ENCODE results near the gene CRELD1. TPM values are rescaled to one million over a fixed set of nuclear protein-coding genes. Genes with fewer than 3 reads are reported as not detected.
"Not testable (repeated sequence)": the region's sequence is repeated elsewhere in the genome, so short reads cannot be mapped to it uniquely, and the experiment has no call there.

CRELD1 gene
- total RNA-seq, 1 donor from 2014 or later, result 92.6 TPM

DNA sequence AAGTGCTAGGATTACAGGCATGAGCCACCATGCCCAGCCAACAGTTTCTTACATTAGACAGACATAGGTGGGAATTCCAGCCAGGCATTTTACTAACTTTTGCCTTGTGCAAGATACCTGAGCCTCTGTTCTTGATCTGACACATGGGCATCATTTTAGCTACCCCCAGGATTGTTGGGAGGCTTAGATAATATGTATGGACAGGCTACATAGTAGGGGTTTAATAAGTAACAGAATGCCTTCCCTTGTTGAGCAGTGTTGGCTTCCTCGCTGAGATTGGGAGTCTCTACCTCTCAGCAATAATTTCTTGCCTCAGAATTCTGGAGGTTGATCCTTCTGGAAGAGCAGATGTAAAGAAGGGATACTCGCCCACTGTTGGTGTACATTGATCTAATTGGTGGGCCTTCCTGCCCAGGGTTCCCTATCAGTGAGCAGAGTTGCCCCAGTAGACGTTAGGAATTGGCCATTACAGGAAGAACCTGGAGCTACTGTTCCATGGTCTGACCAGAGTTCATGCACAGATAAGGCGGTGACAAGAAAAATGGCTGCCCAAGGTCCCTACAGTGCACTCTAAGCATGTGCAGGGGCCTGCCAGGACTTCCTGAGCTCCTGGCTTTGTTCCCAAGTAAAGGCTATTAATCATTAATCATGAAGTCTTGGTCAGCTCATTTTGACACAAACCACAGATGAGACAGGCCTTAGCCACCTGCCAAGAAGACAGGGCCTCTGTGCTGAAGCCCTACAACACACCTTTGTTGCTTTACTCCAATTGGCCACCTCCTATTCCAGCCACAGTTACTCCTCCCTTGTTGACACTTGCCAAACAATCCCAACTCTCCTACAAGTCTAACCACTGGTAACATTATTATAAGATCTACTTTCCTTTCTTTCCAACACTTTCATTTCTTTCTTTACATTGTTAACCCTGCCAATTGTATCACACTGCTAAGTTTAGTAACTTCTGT lies 35.9 kb upstream of the CRELD1 start:
- peaks cover 2% of the 10 kb centered on the region for H3K9me3 Mint-ChIP-seq (ENCODE audit: unreplicated experiment)
- TF ChIP-seq, protein P1, sequence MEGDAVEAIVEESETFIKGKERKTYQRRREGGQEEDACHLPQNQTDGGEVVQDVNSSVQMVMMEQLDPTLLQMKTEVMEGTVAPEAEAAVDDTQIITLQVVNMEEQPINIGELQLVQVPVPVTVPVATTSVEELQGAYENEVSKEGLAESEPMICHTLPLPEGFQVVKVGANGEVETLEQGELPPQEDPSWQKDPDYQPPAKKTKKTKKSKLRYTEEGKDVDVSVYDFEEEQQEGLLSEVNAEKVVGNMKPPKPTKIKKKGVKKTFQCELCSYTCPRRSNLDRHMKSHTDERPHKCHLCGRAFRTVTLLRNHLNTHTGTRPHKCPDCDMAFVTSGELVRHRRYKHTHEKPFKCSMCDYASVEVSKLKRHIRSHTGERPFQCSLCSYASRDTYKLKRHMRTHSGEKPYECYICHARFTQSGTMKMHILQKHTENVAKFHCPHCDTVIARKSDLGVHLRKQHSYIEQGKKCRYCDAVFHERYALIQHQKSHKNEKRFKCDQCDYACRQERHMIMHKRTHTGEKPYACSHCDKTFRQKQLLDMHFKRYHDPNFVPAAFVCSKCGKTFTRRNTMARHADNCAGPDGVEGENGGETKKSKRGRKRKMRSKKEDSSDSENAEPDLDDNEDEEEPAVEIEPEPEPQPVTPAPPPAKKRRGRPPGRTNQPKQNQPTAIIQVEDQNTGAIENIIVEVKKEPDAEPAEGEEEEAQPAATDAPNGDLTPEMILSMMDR (IDR thresholded peaks at IDR 0.05; ENCODE audit: partially characterized antibody, unreplicated experiment), result no peak
- H3K36me3 Mint-ChIP-seq (ENCODE audit: unreplicated experiment), result no peaks in the 10 kb centered on the region
- no peak overlapping the region for H3K4me3 Mint-ChIP-seq (ENCODE audit: unreplicated experiment)
- no peak for DNase-seq
- no peaks in the 10 kb centered on the region for H3K4me1 Mint-ChIP-seq (ENCODE audit: low read depth, unreplicated experiment)
- peaks cover 7% of the 10 kb centered on the region for H3K27me3 Mint-ChIP-seq (ENCODE audit: unreplicated experiment)
- no peak overlapping the region for H3K27ac Mint-ChIP-seq (ENCODE audit: unreplicated experiment)

DNA sequence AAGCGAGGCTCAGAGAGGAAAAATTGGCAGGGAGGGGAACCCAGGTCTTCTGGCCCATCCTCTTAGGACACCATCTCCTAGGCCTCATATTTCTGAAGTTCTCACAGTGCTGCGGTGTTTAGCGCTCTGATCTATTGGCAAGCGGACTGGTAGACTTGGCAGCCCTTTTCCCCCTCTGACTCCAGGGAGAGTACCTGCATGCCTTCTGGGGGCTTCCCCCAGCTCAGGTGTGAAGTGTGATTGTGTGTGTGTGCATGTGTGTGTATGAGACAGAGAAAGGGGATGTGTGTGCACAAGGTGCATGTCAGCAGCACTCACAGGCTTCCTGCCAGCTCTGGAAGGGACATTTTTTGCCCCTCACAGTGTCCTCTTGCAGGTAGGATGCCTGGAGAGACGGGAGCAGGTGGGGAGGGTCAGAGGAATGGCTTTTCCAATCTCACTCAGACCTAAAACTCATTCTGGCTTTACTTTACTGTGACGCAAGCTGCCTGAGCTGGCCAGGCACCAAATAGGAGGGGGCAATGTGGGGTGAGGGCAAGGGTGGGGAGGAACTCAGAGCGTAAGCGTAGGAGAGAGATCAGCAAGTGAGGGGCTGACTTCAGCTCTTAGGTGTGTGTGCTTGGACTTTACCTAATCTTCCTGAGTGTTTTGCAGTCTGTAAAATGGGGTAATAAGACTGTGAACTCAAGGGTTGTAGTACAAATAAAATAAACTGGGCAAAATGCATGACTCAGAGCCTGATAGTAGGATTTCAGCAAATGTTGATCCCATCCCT lies 35.0 kb upstream of the CRELD1 start:
- Mint-ChIP-seq H3K27me3 (ENCODE audit: unreplicated experiment) (peaks cover 7% of the 10 kb centered on the region), H3K9me3 (ENCODE audit: unreplicated experiment) (peaks cover 2% of the 10 kb centered on the region), H3K4me1 (ENCODE audit: low read depth, unreplicated experiment) (peaks cover 2% of the 10 kb centered on the region), H3K4me3 (ENCODE audit: unreplicated experiment) (peak overlapping the region; percentile 23), H3K36me3 (ENCODE audit: unreplicated experiment) (no peaks in the 10 kb centered on the region), H3K27ac (ENCODE audit: unreplicated experiment) (peak overlapping the region; percentile 18)
- DNase-seq, result no peak
- TF ChIP-seq, protein P1 (IDR thresholded peaks at IDR 0.05; ENCODE audit: partially characterized antibody, unreplicated experiment), result no peak

DNA sequence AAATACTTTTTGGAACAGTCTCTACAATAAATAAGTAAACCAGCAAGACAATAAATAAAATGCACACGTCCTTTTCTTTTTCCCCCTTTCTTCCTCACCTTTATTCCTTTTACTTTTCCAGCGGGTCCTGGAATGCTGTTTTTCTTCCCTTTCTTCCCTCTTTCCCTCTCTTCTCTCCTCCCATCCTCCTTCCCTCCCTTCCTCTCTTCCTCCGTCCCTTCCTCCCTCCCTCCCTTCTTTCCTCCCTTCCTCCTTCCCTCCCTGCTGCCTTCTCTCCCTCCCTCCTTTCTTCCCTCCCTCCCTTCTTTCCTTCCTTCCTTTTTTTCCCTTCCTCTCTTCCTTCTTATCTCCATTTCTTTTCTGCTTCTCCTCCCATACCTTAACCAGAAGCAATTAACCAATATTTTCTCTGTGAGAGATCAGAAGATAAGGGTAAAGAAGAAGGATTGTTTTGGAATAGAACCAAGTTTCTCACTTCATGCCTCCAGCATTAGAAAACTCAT lies 34.3 kb upstream of the CRELD1 start:
- no peak overlapping the region for H3K27ac Mint-ChIP-seq (ENCODE audit: unreplicated experiment)
- H3K27me3 Mint-ChIP-seq (ENCODE audit: unreplicated experiment), result peaks cover 7% of the 10 kb centered on the region
- H3K9me3 Mint-ChIP-seq (ENCODE audit: unreplicated experiment), result peaks cover 2% of the 10 kb centered on the region
- peaks cover 2% of the 10 kb centered on the region for H3K4me1 Mint-ChIP-seq (ENCODE audit: low read depth, unreplicated experiment)
- H3K36me3 Mint-ChIP-seq (ENCODE audit: unreplicated experiment), result no peaks in the 10 kb centered on the region
- TF ChIP-seq, protein P1 (IDR thresholded peaks at IDR 0.05; ENCODE audit: partially characterized antibody, unreplicated experiment), result no peak
- DNase-seq, result no peak
- no peak overlapping the region for H3K4me3 Mint-ChIP-seq (ENCODE audit: unreplicated experiment)

DNA sequence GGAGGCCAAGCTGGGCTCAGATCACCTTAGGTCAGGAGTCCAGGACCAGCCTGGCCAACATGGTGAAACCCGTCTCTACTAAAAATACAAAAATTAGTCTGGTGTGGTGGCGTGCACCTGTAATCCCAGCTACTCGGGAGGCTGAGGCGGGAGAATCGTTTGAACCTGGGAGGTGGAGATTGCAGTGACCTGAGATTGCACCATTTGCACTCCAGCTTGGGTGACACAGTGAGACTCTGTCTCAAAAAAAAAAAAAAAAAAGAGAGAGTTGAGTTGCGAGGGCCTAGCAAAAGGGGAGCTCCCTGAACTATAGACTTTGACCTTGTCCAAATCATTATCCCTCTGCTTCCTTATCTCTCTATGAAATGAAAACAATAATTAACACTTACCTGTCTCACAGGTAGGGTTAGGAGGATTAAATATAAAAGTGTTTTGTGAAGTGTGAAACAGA lies 32.6 kb upstream of the CRELD1 start:
- not testable (repeated sequence) for H3K9me3 Mint-ChIP-seq (ENCODE audit: unreplicated experiment); H3K27ac Mint-ChIP-seq (ENCODE audit: unreplicated experiment); H3K36me3 Mint-ChIP-seq (ENCODE audit: unreplicated experiment); H3K27me3 Mint-ChIP-seq (ENCODE audit: unreplicated experiment); H3K4me1 Mint-ChIP-seq (ENCODE audit: low read depth, unreplicated experiment); DNase-seq; H3K4me3 Mint-ChIP-seq (ENCODE audit: unreplicated experiment)

DNA sequence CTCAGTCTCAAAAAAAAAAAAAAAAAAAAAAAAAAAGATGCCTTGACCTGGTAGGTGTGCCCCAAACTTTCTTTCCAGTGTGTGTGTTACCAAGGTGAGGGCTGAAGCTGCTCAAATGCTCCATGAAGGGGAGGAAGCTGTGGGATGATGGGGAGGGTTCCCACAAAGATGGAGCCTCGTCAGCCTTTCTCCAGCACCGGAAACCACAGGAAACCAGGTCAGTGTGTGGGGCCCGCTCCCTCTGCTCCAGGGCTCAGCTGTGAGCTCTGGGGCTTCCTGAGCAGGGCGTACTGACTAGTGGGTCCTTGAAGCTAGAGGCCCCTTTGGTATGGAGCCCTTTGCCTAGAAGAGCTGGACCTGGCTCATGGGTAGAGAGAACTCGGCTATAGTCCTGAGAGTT lies 31.7 kb upstream of the CRELD1 start:
- Mint-ChIP-seq H3K27ac (ENCODE audit: unreplicated experiment) (no peak overlapping the region), H3K4me1 (ENCODE audit: low read depth, unreplicated experiment) (peaks cover 2% of the 10 kb centered on the region), H3K36me3 (ENCODE audit: unreplicated experiment) (no peaks in the 10 kb centered on the region), H3K27me3 (ENCODE audit: unreplicated experiment) (peaks cover 5% of the 10 kb centered on the region), H3K9me3 (ENCODE audit: unreplicated experiment) (no peaks in the 10 kb centered on the region), H3K4me3 (ENCODE audit: unreplicated experiment) (no peak overlapping the region)
- no peak for DNase-seq
- TF ChIP-seq, protein P1 (IDR thresholded peaks at IDR 0.05; ENCODE audit: partially characterized antibody, unreplicated experiment), result no peak

All from glutamatergic neuron (in vitro differentiated cells).